SK-N-SH treated with all-trans-retinoic acid at 6 μM for 48 hours (cell line): Measurements from ENCODE around the gene JOSD2.

Experiments used
- ATAC-seq: fragments of 200-7000 bp; cut with Tn5 transposase; 3 replicates; pipeline ENCODE4 v1.9.1; 2020; ENCODE audit warnings: mild to moderate bottlenecking, moderate library complexity
- ARNTL ChIP-seq: fragments of 450-650 bp; formaldehyde crosslinking; IDR thresholded peaks from 2 replicates; pipeline ENCODE4 v1.5.0; 2020; ENCODE audit warnings: low read depth, mild to moderate bottlenecking, moderate library complexity, borderline replicate concordance
- BACH2 ChIP-seq: fragments of 250-450 bp; sonication (Bioruptor Pico); IDR thresholded peaks from 2 replicates; pipeline ENCODE4 v1.9.0; 2021; ENCODE audit warnings: mild to moderate bottlenecking, borderline replicate concordance
- CREB5 ChIP-seq: fragments of 250-450 bp; sonication (Bioruptor Pico); IDR thresholded peaks from 2 replicates; pipeline ENCODE4 v1.5.1; 2020; ENCODE audit warnings: low read depth, mild to moderate bottlenecking, moderate library complexity
- CSDC2 ChIP-seq: fragments of 250-450 bp; sonication (Bioruptor Pico); IDR thresholded peaks from 2 replicates; pipeline ENCODE4 v1.5.0; 2020; ENCODE audit warnings: mild to moderate bottlenecking, moderate library complexity
- CSRNP3 ChIP-seq: fragments of 250-450 bp; sonication (Bioruptor Pico); IDR thresholded peaks from 2 replicates; pipeline ENCODE4 v1.5.1; 2021; ENCODE audit warnings: mild to moderate bottlenecking, moderate library complexity
- ESRRG ChIP-seq: fragments of 250-450 bp; sonication (Bioruptor Pico); IDR thresholded peaks from 2 replicates; pipeline ENCODE4 v1.6.1; 2021; ENCODE audit warnings: mild to moderate bottlenecking
- GLIS3 ChIP-seq: fragments of 250-450 bp; sonication (Bioruptor Pico); IDR thresholded peaks from 2 replicates; pipeline ENCODE4 v1.5.0; 2020; ENCODE audit warnings: mild to moderate bottlenecking, moderate library complexity
- ISL1 ChIP-seq: fragments of 250-450 bp; sonication (Bioruptor Pico); IDR thresholded peaks from 2 replicates; pipeline ENCODE4 v2.1.2; 2022; ENCODE audit warnings: mild to moderate bottlenecking, moderate library complexity
- OSR1 ChIP-seq: fragments of 250-450 bp; sonication (Bioruptor Pico); IDR thresholded peaks from 2 replicates; pipeline ENCODE4 v1.8.0; 2022; ENCODE audit warnings: moderate library complexity, mild to moderate bottlenecking, inconsistent platforms
- PATZ1 ChIP-seq: fragments of 250-450 bp; sonication (Bioruptor Pico); IDR thresholded peaks from 2 replicates; pipeline ENCODE4 v1.8.0; 2020; ENCODE audit warnings: mild to moderate bottlenecking, moderate library complexity, borderline replicate concordance
- POU6F1 ChIP-seq: fragments of 250-450 bp; sonication (Bioruptor Pico); IDR thresholded peaks from 2 replicates; pipeline ENCODE4 v1.8.0; 2021; ENCODE audit warnings: low read depth, mild to moderate bottlenecking, moderate library complexity, borderline replicate concordance
- PPARA ChIP-seq: fragments of 250-450 bp; sonication (Bioruptor Pico); IDR thresholded peaks from 2 replicates; pipeline ENCODE4 v1.5.0; 2020; ENCODE audit warnings: mild to moderate bottlenecking, borderline replicate concordance
- RARB ChIP-seq: fragments of 250-450 bp; sonication (Bioruptor Pico); IDR thresholded peaks from 2 replicates; pipeline ENCODE4 v1.8.0; 2021; ENCODE audit warnings: mild to moderate bottlenecking, moderate library complexity
- SNAI2 ChIP-seq: fragments of 250-450 bp; sonication (Bioruptor Pico); IDR thresholded peaks from 2 replicates; pipeline ENCODE4 v1.5.0; 2020; ENCODE audit warnings: mild to moderate bottlenecking, moderate library complexity
- TCF4 ChIP-seq: fragments of 250-450 bp; sonication (Bioruptor Pico); IDR thresholded peaks from 2 replicates; pipeline ENCODE4 v1.8.0; 2021; ENCODE audit warnings: mild to moderate bottlenecking, moderate library complexity, borderline replicate concordance
- TOX ChIP-seq: fragments of 250-450 bp; sonication (Bioruptor Pico); IDR thresholded peaks from 2 replicates; pipeline ENCODE4 v1.8.0; 2021; ENCODE audit warnings: mild to moderate bottlenecking, moderate library complexity, borderline replicate concordance
- ZC3H10 ChIP-seq: fragments of 250-450 bp; sonication (Bioruptor Pico); IDR thresholded peaks from 2 replicates; pipeline ENCODE4 v1.5.1; 2021; ENCODE audit warnings: mild to moderate bottlenecking, moderate library complexity
- ZFP3 ChIP-seq: fragments of 250-450 bp; sonication (Bioruptor Pico); IDR thresholded peaks from 2 replicates; pipeline ENCODE4 v1.5.0; 2020; ENCODE audit warnings: mild to moderate bottlenecking, moderate library complexity
- ZFP30 ChIP-seq: fragments of 450-650 bp; formaldehyde crosslinking; IDR thresholded peaks from 2 replicates; pipeline ENCODE4 v1.5.0; 2022; ENCODE audit warnings: mild to moderate bottlenecking, moderate library complexity
- ZNF565 ChIP-seq: fragments of 450-650 bp; formaldehyde crosslinking; conservative IDR thresholded peaks from 2 replicates; pipeline ENCODE4 v1.5.0; 2020; ENCODE audit warnings: low read depth, mild to moderate bottlenecking, moderate library complexity
- ZNF70 ChIP-seq: fragments of 450-650 bp; formaldehyde crosslinking; IDR thresholded peaks from 2 replicates; pipeline ENCODE4 v1.5.0; 2020; ENCODE audit warnings: mild to moderate bottlenecking, moderate library complexity
- ZNF8 ChIP-seq: fragments of 450-650 bp; formaldehyde crosslinking; IDR thresholded peaks from 2 replicates; pipeline ENCODE4 v1.5.0; 2020; ENCODE audit warnings: mild to moderate bottlenecking, moderate library complexity

The JOSD2 gene

GRCh38 chr19:50500753-50501151 is 10.2 kb downstream of the JOSD2 start:
- TF ChIP-seq ISL1 (CRISPR knock-in tag) (no peak), ZFP3 (CRISPR knock-in tag) (no peak), TOX (CRISPR knock-in tag) (no peak), POU6F1 (CRISPR knock-in tag) (no peak), CSDC2 (no peak), PPARA (CRISPR knock-in tag) (no peak), TCF4 (no peak), ZNF565 (CRISPR knock-in tag) (no peak)
- ATAC-seq = no peak

- peak; percentile 47 for ATAC-seq
- TF ChIP-seq CREB5 (CRISPR knock-in tag) (no peak), ESRRG (CRISPR knock-in tag) (no peak), ZC3H10 (CRISPR knock-in tag) (no peak), PATZ1 (CRISPR knock-in tag) (no peak; the same call in 1 of the 2 replicates), ARNTL (CRISPR knock-in tag) (no peak), ISL1 (CRISPR knock-in tag) (no peak), ZFP30 (no peak), PPARA (CRISPR knock-in tag) (no peak), GLIS3 (no peak), TOX (CRISPR knock-in tag) (no peak), OSR1 (CRISPR knock-in tag) (no peak), BACH2 (CRISPR knock-in tag) (no peak), ZFP3 (CRISPR knock-in tag) (no peak), ZNF70 (no peak), TCF4 (no peak), ZNF8 (CRISPR knock-in tag) (no peak), CSDC2 (no peak), RARB (CRISPR knock-in tag) (no peak), CSRNP3 (CRISPR knock-in tag) (no peak)
Measured at GRCh38 chr19:50500060-50500752, 10.8 kb downstream of the JOSD2 start.

- no peak for ATAC-seq
- no peak for TF ChIP-seq ISL1 (CRISPR knock-in tag)
- TF ChIP-seq ZNF70 = no peak
- no peak for TF ChIP-seq TOX (CRISPR knock-in tag)
- TF ChIP-seq ARNTL (CRISPR knock-in tag) = no peak
- no peak for TF ChIP-seq SNAI2 (CRISPR knock-in tag)
- no peak for TF ChIP-seq PATZ1 (CRISPR knock-in tag)
- no peak for TF ChIP-seq CSRNP3 (CRISPR knock-in tag)
- no peak for TF ChIP-seq CREB5 (CRISPR knock-in tag)
- no peak for TF ChIP-seq ZFP3 (CRISPR knock-in tag)
- no peak for TF ChIP-seq GLIS3
- TF ChIP-seq ZNF565 (CRISPR knock-in tag) = no peak
- TF ChIP-seq ZNF8 (CRISPR knock-in tag) = no peak
- TF ChIP-seq POU6F1 (CRISPR knock-in tag) = no peak
- no peak for TF ChIP-seq ZFP30
- TF ChIP-seq CSDC2 = no peak
Measured at GRCh38 chr19:50498219-50499056, 12.6 kb downstream of the JOSD2 start.
